ENCODE measurements around the gene FOSL1.
"Not testable (repeated sequence)": the region's sequence is repeated elsewhere in the genome, so short reads cannot be mapped to it uniquely, and the experiment has no call there.

The FOSL1 gene

DNA sequence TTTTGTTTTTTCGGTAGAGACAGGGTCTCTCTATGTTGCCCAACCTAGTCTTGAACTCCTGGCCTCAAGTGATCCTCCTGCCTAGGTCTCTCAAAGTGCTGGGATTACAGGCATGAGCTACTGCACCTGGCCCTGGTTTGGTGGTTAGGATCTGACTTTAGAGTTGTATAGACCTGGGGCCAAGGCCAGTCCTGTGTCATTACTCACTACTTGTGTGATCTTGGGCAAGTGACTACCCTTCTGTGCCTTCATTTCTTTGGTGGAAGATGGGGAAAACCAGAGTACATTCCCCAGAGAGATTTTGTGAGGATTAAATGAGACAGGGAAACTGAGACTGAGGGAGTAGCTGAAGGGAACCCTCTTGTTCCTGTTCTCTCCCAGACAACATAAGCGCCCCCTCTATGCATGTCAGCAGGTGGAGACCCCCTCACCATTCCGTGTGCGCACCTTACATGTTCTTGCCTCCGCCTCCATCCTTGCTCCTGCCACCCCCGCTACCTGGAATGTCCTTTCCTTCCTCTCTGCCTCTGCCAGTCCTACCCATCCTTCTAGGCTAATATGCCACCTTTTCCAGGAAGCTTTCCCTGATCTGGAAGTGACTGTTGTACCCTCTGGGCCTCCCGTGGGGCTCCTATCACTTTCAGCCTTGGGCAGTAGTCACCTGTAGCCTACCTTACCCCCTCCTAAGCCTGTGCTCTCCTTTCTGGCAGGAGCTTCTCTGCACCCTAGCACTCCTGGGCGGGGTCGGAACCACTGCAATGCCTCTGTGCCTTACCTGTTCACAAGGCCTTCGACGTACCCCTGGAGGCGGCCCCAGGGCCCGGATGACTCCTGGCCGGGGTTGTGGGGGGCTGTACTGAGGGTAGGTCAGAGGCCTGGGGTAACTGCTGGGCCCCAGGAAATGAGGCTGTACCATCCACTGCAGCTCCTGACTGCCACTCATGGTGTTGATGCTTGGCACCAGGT lies 3.9 kb downstream of the FOSL1 start:
- DNase-seq (ENCODE audit: low read depth in 2 of 2, low spot score in 1 of 2): no peak

DNA sequence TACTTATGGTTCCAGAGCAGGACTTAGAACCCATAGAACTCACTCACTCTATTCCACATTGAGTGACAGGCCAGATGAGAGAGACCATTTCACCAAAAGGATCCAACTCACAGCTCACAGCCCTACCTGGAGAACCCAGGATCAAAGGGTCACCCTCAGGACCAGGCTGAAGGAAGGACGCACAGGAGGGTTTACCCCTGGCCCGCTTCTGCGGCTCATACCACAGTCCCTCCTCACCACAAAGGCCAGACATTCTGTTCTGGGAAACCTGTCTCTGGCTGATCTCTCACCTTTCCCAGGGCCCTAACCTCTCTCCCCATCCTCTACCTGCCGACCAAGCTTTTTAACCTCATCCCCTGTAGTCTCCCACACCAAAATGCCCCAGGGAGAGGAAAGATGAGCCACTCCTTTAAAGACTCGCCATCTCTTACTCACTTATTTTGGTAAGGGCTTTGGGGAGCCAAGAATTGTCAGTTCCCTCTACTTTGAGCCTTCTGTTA lies 4.7 kb downstream of the FOSL1 start:
- no peak for DNase-seq (ENCODE audit: low read depth in 2 of 2, low spot score in 1 of 2)

DNA sequence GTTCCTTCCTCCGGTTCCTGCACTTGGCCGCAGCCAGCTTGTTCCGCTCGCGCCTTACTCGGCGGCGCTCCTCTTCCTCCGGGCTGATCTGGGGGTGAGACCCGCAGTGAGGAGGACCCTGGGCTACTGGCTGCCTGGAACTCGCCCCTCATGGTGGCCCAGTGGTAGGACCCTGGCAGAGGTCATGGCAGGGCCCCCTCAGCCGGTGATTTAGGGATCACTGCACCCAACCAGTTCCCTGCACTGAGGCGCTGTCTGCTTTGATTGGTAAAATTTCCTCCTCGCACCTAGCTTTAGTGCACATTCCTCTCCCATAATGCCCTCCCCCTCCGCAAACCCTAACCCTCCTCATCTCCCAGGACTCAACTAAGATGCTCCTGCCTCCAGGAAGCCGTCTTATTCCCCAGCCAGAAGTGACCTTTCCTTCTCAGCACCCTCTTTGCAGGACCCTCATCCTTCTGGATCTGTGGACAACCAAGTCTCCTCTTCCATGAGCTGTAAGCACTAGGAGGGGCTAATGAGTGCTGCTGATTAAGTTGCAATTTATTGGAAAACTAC lies 6.1 kb downstream of the FOSL1 start:
- DNase-seq (ENCODE audit: low read depth in 2 of 2, low spot score in 1 of 2): no peak

DNA sequence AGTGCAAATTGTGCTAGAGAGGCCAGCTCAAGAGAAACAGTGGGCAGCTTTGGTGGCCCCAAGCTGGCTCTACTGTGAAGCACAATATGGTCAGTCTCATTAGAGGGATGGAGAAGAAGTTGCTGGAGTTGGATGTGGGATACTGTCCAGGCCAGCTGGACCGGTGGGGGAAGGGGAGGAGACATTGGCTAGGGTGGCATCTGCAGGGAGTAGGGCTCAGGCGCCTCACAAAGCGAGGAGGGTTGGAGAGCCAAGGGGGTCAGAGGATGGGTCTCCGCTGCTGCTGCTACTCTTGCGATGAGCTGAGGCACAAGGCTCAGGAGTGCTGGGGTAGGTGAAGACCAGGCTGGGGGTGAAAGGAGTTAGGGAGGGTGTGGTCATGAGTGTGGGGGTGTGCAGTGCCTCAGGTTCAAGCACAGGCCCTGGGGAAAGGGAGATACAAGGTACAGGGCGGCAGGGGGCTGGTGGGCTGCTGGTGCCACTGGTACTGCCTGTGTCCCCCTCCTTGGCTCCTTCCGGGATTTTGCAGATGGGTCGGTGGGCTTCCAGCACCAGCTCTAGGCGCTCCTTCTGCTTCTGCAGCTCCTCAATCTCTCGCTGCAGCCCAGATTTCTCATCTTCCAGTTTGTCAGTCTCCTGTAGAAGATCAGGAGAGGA lies 7.4 kb downstream of the FOSL1 start:
- DNase-seq (ENCODE audit: low read depth in 2 of 2, low spot score in 1 of 2): no peak

DNA sequence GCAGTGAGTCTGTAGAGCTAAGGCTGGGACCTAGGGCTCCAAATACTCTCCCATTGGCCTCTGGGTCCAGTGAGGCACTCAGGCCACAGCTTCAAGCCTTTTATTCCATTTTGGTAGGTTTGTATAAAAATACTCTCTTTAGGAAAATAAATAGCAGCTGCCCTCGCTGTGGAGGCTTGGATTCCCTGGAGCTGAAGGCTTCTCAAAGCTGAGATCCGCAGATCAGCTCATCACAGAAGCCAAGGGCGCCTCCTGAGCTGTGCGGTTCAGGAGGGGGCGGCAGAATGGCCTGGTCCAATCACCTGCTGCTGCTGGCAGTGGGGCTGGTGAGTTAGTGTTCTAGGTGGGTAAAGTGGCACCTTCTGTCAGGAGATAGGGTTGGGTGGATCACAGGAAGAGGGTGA lies 8.0 kb downstream of the FOSL1 start:
- not testable (repeated sequence) for DNase-seq (ENCODE audit: low read depth in 2 of 2, low spot score in 1 of 2)

DNA sequence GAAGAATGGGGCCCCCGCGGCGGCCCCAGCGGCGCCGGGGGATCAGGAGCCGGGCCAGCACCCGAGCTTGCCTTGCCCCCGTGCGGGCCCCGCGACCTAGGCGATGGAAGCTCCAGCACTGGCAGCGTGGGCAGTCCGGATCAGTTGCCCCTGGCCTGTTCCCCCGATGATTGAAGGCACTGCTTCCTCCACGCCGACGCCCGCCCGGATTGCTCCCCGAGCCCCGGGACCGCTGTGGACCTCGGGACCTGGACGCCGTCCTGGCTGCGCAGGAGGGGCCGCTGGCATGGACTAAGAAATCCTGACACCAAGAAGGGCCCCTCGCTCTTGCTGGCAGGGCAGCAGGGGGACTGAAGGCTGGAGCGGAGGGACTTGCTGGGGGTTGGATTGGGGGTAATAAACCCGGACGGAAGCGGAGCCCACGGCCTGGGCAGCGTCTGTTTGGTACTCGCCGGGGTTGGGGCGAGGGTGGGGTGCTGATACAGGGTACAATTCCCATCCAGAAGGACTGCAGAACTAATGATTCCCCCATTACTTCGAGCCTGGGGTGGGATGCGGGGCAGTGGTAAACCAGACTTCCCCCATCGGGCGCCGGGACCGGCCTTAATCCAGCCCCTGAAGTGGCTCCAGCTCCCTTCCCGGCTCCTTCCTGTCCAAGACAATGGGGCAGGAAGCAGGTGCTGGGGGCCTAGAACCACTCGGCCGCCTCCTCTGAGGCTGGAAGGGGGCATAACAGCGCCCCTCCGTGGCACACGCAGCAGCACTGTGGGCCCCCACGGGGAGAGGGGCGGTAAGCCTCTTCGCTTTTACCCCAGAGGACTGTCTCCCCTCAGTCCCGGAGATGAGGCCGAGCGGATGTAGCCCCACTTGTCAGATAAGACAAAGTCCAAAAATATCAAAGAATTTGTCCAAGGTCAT lies 8.7 kb downstream of the FOSL1 start:
- no peak for DNase-seq (ENCODE audit: low read depth in 2 of 2, low spot score in 1 of 2)

DNA sequence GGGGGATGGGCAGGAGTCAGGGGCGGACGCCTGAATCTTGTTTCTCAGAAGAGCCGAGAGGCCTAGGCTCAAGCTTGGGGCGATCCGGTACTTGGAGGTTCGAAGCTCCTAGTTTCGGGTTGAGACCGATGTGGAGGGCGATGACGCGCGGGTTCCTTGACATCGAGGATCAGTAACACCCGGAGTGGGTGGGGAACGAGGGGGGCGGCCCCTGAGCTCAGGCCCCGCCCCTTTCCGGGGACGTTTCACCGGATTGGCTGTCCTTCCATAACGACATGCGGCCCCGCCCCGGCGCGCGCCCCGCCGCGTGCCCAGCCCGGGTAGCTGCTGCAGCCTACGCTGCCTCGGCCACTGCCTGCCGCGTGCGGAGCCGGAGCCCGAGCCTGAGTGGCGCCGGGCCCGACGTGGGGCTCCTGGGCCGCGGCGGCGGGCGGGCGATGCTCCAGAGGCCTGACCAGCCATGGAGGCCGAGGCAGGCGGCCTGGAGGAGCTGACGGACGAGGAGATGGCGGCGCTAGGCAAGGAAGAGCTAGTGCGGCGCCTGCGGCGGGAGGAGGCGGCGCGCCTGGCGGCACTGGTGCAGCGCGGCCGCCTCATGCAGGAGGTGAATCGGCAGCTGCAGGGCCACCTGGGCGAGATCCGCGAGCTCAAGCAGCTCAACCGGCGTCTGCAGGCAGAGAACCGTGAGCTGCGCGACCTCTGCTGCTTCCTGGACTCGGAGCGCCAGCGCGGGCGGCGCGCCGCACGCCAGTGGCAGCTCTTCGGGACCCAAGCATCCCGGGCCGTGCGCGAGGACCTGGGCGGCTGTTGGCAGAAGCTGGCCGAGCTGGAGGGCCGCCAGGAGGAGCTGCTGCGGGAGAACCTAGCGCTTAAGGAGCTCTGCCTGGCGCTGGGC lies 9.6 kb downstream of the FOSL1 start, which contains the start of gene CCDC85B:
Gene CCDC85B (plus strand): TSS at position 350 of the 895 bp plus-strand sequence. CDS start 111 bp downstream, at position 461.
- DNase-seq (ENCODE audit: low read depth in 2 of 2, low spot score in 1 of 2): peak; percentile 94 to 99

DNA sequence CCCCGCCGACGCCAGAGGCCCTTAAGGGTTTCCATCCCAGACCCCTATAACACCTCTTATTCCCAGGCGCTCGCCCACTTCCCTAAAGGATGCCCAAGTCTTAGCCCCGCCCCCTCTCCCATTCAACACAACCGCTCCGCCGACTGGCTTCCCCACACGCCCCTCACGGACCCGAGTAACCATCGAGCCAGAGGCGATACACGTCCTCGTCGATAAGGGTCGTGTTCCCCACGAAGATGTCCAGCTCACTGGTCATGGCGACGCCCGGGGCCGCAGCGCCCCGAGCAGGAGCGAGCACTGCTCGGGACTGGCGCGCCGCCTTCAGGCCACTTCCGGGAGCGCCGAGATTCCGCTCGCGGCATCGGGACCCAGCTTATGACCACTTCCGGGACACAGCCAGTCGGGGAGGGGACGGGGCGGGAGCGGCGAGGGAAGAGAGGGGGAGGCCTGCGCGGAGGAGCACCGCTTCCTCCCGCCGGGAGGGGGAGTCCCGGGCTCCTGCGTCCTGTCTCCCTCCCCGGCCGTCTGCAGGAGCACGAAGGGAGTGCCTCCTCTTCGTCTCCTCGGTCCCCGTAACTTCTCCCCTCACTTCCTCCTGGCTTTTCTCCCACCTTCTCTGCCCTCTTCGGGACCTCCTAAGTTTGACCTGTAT lies 11.9 kb downstream of the FOSL1 start, which contains the start of gene FIBP:
Gene FIBP (minus strand): TSS at position 309 of the 652 bp plus-strand sequence. CDS start 53 bp downstream, at position 256.
- peak; percentile 84 to 91 for DNase-seq (ENCODE audit: low read depth in 2 of 2, low spot score in 1 of 2)

DNA sequence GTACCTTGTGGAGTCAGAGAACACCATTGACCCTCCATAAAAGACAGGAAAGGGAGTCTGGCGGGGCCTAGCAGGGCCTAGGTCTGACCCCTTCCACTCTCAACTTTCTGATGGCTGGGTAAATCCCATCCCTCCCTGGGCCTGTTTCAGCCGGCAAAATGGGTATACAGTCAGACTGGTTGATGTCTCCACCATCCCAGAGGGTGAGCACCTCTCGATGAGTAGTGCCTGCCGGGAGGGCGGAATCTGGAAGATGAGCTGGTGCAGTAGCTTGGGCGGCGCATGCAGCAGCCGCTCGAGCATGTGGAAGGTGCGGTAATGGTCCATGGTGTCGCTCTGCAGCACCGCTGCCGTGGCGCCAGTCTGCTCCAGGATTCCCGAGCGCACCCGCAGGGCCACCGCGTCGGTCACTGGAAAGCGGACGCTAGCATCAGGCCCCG lies 12.4 kb downstream of the FOSL1 start:
- no peak for DNase-seq (ENCODE audit: low read depth in 2 of 2, low spot score in 1 of 2)

DNA sequence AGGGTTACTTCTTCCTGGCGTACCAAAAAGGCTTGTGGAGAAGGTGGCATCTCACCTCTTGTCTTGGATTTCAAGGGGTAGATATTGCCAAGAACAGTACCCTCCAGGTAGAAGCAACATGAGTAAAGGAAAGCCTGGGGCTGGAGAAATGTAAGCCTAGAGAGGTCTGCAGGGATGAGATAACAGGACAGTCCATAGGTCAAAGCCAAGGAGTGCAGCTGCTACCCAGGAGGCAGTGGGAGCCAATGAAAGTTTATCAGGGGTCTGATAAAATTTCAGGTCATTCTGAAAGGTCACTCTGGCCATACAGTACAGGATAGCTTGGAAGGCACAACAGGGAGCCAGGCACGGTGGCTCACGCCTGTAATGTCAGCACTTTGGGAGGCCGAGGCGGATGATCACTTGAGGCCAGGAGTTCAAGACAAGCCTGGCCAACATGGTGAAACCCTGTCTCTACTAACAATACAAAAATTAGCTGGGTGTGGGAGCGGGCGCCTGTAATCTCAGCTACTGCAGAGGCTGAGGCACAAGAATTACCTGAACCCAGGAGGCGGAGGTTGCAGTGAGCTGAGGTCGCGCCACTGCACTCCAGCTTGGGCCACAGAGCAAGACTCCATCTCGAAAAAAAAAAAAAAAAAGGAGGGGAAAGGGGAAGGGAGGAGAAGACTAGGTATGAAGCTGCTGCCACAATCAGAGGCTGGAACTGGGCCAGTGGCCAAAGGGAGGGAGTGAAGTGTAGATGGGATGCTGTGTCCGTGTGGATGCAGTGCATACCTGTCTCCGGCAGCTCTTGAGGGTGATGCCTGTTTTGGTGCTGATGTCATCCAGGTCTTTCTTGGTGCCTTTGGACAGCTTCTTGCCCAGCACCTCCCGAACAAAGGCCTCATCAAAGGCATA lies 13.1 kb downstream of the FOSL1 start:
- no peak for DNase-seq (ENCODE audit: low read depth in 2 of 2, low spot score in 1 of 2)

DNA sequence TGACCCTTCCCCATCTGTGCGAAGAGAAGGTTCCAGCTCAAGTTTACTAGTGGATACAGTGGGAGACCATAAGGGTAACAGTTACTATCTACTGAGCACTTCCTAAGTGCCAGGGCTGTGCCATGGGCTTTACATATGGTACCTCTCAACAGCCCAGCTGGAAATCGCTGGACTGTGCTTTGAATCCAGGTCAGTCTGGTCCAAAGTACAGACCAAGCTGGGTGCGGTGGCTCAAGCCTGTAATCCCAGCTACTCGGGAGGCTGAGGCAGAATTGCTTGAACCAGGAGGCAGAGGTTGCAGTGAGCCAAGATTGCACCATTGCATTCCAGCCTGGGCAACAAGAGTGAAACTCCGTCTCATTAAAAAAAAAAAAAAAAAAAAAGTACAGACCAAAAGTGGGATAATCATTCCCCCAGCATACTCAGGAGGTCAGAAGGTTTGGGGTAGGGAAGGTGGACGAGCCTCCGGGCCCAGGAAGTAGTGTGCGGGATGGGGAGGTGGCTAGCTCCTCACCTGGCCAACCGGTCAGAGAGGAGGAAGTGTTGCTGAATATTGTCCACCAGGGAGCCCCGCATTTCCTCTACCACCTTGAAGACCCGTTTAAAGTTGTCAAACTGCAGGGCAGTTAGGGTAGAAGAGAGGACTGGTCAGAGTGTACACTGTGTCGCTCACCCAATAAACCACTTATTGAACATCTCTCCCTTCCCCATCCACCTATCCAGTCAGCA lies 14.2 kb downstream of the FOSL1 start:
- DNase-seq (ENCODE audit: low read depth in 2 of 2, low spot score in 1 of 2): no peak

DNA sequence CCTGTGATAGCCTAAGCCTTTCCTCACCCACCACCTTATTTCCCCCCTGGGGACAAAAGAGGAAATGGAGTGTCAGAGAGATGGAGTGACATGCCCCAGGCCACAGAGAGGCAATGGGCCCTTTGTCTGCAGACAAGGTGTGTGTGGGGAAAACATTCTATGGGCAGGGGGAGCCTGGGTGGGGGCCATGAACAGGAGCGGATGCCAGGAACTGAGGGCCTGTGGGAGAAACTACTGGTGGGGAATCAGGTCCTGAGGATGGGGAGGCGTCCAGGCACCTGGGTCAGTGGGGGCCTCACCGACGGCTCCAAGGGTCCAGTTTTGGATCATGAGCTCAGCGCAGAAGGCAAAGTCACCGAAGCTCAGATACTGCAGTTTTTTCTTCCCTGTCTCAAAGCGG lies 15.0 kb downstream of the FOSL1 start:
- no peak for DNase-seq (ENCODE audit: low read depth in 2 of 2, low spot score in 1 of 2)

DNA sequence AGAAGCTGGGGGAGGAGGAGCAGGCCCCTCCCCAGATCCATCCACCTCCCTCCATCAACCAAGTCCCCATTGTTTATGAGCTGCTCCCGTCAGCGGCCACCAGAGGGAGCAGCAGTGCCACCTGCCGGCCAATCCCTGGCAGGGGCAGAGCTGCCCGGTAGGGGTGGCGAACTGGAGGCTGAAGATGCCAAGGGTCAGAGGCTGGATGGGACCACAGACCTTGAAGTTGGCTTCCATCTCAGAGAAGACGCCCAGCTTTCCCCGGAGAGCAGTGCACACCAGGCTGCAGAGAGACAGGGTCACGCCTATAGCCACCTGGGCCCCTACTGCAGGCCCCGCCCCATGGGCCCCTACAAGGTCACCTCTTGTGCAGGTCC lies 15.5 kb downstream of the FOSL1 start:
- peak in 1 of 2 donors; percentile 59 for DNase-seq (ENCODE audit: low read depth in 2 of 2, low spot score in 1 of 2)

DNA sequence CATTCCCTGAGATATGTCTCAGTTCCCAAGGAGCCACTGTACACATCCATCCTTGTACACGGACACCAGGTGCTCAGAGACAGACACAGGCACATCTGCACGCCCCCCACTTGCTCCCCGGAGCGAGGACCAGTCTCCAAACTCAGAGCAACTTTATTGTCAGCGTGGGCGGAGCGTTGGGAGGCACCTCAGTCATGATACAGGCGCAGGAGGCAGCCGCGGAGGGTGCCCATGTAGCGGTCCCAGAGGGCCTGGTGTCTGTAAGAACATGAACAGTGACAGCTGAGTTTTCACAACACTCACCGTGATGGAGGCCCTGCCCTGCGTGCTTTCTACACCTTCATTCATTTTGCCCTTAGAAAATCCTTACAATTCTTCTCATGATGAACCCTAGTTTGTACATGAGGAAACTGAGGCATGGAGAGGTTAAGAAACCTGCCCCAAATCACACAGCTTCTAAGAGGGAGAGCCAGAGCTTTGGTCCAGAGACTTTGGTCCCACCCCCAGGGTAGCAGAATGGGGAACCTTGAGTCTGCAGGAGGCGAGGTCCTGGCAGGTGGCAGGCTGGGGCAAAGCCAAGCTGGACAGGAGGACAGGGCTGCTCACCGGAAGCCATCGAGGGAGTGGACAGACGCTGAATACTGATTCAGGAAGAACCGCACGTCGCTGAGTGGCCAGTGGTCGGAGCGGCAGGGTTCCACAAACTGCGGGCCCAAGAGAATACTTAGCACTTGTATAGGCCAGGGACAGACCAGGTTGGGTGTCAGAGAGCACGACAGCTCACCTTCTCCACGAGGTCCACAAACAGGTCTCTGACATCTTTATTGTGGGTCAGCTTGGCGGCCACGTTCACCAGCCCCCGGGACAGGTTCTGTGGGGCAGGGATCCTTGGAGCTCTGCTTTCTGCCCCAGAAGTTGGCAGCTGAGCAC lies 16.1 kb downstream of the FOSL1 start:
- no peak for DNase-seq (ENCODE audit: low read depth in 2 of 2, low spot score in 1 of 2)

DNA sequence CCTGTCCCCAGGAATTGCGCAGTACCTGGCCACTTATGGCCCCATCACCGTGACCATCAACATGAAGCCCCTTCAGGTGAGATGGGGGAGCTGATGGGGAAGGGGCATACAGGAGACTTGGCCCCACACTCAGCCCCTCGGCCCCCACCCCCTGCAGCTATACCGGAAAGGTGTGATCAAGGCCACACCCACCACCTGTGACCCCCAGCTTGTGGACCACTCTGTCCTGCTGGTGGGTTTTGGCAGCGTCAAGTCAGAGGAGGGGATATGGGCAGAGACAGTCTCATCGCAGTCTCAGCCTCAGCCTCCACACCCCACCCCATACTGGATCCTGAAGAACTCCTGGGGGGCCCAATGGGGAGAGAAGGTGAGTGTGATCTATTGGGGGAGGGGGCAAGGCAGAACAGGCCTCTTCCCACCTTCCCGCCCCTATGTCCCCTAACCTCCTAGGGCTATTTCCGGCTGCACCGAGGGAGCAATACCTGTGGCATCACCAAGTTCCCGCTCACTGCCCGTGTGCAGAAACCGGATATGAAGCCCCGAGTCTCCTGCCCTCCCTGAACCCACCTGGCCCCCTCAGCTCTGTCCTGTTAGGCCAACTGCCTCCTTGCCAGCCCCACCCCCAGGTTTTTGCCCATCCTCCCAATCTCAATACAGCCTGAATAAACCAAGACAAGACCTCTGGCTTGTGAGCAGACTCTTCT lies 17.0 kb downstream of the FOSL1 start:
- no peak for DNase-seq (ENCODE audit: low read depth in 2 of 2, low spot score in 1 of 2)
